ENCODE results near the gene NT5C.

GRCh38 chr17:75173526-75173925, 42.0 kb upstream of the NT5C start:
- TF ChIP-seq, protein P1, sequence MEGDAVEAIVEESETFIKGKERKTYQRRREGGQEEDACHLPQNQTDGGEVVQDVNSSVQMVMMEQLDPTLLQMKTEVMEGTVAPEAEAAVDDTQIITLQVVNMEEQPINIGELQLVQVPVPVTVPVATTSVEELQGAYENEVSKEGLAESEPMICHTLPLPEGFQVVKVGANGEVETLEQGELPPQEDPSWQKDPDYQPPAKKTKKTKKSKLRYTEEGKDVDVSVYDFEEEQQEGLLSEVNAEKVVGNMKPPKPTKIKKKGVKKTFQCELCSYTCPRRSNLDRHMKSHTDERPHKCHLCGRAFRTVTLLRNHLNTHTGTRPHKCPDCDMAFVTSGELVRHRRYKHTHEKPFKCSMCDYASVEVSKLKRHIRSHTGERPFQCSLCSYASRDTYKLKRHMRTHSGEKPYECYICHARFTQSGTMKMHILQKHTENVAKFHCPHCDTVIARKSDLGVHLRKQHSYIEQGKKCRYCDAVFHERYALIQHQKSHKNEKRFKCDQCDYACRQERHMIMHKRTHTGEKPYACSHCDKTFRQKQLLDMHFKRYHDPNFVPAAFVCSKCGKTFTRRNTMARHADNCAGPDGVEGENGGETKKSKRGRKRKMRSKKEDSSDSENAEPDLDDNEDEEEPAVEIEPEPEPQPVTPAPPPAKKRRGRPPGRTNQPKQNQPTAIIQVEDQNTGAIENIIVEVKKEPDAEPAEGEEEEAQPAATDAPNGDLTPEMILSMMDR (IDR thresholded peaks at IDR 0.05), result no peak
- TF ChIP-seq POLR2A (IDR thresholded peaks at IDR 0.05), result no peak
- no peak for TF ChIP-seq POLR2AphosphoS5 (IDR thresholded peaks at IDR 0.05)
- TF ChIP-seq EP300 (IDR thresholded peaks at IDR 0.05), result no peak
